HG02884 (cell line): Measurements from ENCODE around the gene BCL7C.
"Not testable (repeated sequence)": the region's sequence is repeated elsewhere in the genome, so short reads cannot be mapped to it uniquely, and the experiment has no call there.

Experiments used
- ATAC-seq: cut with Tn5 transposase; IDR thresholded peaks from one replicate; pipeline ENCODE4 v1.9.1; 2021; ENCODE audit warnings: mild to moderate bottlenecking, moderate library complexity; ENCODE audit not compliant: unreplicated experiment

The BCL7C gene

DNA sequence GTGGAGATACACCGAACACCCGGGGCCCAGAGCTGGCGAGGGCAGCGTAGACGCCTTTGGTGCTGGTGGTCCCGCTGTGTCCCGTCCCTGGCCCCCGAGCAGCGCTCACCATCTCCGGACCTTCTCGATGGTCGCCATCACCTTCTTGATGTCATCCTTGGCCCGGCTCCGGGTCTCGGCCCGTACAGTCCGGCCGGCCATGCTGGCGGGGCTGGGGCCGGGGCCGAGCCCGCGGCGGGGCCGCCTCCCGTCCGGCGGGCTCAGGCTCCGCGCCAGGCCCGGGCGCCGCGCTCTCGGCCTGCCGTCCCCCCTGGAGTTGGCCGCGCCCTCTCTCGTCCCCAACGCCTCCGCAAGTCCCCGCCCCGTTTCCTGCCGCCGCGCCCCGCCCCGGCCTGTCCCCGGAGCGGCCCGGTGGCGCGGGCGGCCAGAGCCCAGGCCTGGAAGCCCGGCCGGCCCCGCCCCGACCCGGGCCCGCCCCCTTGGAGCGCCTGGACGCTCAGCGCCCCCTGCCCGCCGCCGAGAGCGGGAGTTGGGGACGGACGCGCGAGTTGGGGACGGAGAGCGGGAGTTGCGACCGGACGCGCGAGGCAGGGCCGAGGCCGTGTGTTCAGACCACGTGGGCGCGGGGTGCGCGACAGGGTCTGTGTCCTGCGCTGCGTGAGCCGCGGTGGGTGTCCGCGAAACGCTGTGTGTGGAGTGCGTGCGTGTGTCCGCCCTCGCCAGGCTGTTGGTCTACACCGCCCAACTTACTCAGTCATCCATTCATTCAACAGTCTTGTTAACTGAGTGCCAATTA is at the start of gene BCL7C:
Gene BCL7C, minus strand, starts transcription at position 334 of the 796 bp plus-strand sequence. Its CDS starts 133 bp downstream, at position 201.
- ATAC-seq, result peak; percentile 74

- ATAC-seq, result no peak
These were observed 48.5 kb upstream of the BCL7C start for GRCh38 chr16:30942426-30942806.

DNA sequence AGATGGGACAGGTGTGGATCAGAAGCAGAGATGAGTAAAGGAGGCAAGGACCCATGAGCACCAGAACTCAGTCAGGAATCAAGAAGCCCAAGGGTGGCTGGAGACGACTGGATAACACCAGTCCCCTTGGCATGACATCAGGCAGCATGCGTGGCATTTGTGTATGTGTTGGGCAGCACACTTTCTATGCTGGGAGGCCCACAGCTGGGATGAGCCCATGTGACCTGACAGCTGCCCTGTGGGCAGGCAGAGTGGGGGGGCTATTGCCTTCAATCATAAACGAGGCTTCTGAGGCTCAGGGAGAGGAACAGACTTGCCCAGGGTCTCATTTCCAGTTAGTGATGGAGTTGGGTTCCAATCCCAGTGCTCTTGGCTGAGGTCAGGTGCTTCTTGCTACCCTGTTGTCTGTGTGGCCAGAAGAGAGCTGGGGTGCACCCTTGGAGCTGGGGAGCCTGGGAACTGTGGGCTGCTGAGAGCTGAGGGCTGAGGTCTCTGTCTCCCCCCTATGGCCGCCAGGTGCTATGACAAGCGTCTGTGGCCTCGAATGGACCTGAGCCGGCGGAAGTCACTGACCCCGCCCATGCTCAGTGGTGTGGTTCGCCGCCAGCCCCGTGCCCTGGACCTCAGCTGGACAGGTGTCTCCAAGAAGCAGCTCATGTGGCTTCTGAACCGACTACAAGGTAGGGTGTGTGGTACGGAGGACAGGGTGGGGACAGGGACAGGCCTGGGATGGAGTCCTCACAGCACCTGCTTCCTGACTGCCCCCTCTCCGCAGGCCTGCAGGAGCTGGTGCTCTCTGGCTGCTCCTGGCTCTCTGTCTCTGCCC is 47.9 kb upstream of the BCL7C start:
- peak; percentile 94 for ATAC-seq

DNA sequence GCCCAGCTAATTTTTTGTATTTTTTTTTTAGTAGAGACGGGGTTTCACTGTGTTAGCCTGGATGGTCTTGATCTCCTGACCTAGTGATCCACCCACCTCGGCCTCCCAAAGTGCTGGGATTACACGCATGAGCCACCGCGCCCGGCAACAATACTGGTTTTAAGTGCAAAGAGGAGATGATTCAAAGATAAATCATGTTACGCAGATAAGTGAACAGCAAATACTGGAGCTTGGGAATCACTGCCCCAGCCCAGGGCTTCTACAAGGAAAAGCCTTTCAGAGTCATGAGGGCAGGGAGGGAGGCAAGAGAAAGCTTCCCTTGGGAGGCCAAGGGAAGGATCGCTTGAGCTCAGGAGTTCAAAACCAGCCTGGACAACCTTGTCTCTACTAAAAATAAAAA is 45.7 kb upstream of the BCL7C start:
- ATAC-seq, result not testable (repeated sequence)

DNA sequence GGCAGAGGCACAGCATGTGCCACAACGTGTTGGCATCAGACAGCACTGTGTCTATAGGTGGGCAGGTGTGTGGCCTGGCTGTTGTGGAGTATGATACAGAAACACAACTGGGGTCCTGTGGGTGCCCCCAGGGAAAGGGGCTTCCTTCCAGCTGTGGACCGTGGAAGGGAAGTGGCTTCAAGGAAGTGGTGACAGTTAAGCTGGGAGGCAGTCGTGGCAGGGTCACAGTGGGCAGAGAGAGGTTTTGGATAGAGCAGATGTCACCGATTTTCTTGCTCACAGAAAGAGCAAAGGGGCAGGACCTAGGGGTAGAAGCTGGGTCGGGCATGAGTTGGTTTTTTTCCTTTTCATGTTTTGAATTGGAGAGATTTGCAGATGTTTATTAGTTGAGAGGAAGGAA is 43.8 kb upstream of the BCL7C start:
- no peak for ATAC-seq

DNA sequence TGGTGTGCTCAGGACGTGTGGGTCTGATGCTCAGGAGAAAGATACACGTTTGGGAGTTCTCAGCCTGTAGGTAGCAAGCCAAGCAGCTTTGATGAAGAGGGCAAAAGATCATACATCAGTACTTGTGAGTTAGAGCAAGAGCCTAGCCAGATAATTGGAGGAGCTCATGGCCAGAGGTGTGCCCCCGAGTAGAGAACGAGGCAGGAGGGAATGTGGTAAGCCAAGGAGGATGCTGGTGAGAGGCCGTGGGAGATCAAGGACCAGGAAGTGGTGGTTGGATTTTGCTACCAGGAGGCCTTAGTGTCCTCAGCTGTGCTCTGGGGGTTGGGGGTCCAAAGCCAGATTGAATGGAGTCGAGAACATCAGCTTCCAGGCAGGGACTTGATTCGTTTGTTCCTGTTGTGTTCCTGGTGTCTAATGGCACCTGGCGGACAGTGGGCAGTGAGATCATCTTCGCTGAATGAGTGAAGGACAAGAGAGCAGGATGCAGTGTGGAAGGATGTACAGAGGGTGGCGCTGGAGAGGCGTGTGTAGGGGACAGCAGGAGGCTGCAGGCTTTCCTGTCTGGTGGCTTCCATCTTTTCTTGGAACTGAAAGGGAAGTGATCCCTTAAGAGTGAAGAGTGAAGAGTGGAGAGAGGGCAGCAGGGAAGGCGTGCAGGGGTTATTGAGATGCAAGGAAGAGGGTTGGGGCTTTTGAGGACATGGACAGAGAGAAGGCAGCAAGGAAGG is 41.1 kb upstream of the BCL7C start:
- ATAC-seq, result no peak

DNA sequence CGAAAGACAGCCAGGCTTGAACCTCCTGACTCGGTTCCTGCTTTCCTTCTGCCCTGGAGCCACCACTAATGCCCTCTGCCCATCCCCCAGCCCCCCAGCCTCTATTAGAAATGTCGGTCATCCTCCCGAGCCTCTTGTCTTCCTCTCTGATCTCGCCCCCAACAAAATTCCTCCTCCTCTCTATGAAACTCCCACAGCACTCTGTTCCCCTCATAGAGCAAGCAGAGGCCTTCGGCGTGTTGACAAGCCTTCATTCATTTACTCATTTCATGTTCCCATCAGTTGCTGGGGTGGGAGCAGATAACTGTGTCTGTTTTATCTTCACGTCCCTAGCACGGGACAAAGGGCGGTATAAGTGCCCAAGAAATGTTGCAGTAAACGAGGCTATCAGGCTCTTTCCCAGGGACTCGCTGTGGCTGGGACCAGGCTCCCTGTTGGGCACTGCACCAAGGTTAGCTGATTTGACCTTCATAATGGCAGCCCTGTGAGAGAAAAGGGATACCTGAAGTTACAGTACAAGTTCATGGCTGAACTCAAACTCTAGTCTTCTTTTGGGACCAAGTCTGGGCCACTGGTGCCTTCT is 37.3 kb upstream of the BCL7C start:
- ATAC-seq, result no peak

- no peak for ATAC-seq
These were observed 36.3 kb upstream of the BCL7C start for GRCh38 chr16:30930160-30930571.

- no peak for ATAC-seq
These were observed 35.3 kb upstream of the BCL7C start for GRCh38 chr16:30929167-30929566.

DNA sequence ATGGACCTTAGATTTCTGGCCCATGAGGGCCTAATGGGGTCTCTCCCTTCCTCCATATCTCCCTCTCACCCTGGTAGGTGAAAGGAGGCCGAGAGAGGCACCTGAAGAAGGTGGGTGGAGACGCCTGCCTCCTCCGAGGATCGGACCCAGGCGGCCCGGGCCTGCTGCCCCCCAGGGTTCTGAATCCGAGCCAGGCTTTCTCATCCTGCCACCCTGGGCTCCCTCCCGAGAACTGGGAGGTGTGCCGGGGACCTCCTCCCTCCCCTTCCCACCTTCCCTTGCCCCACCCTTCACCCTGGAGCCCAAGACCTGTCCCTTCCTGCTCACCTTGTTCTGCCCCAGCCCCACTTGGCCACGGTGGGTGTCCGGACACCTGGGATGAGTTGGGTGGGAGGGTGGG is 34.5 kb upstream of the BCL7C start:
- ATAC-seq, result no peak

DNA sequence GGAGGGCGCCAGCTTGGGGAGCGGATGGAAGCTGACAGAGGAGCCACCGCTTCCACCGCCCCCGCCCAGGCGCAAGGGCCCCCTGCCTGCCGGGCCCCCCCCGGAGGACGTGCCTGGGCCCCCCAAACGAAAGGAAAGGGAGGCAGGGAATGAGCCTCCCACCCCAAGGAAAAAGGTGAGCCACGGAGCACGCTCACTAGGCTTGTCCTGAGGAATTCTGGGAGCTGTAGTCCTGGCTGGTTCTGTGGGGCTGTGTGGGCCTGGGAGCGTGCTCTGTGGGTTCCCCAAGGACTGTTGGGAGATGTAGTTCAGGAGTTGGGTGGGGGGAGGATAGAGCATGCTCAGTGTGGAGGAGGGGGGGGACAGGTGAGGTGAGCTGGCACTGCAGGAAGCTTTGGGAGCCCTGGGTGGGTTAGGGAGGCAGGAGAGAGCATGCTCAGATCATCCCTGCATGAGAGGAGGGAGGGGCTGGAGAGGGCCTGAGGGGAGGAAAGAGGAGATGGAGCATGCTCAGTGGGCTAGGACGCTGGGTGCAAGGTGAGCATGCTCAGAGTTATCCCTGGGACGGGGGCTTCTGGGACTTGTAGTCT is 34.0 kb upstream of the BCL7C start:
- no peak for ATAC-seq

- no peak for ATAC-seq
These were observed 33.3 kb upstream of the BCL7C start for GRCh38 chr16:30926937-30927788.

DNA sequence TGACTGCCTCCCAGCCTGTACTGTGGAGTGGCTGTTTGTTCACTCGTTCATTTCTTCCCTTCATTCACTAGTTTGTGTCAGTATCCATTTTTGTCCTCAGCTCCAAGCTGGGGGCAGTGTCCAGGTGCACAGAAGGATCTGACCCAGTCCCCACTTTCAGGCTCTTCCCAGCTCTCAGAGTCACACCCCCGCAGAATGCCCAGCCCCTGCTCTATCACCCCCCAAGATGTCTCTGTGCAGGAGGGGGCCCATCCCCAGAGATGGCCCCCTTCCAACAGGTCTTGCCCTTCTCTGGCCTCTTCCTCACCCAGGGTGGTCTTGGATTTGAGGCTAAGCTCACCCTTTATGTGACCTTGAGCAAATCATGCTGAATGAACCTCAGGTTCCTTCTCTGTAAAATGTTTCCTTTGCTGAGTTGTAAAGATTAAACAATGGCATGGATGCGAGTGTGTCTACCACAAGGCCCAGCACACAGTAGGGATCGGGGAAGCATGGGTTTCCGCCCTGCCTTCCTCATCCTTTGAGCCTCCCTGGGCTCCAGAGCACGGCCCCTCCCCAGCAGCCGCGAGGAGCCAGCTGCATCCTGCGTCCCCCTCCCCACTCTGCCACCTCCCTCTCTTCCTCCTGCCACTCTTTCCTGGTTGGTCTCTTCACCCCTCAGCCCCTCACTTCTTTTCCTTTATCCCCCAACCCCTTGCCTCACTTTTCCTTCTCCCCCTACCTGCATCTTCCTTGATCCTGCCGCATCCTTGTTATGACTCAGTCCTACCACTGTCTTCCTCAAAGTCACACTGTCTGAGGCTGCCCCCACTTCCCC is 32.3 kb upstream of the BCL7C start:
- ATAC-seq, result no peak

DNA sequence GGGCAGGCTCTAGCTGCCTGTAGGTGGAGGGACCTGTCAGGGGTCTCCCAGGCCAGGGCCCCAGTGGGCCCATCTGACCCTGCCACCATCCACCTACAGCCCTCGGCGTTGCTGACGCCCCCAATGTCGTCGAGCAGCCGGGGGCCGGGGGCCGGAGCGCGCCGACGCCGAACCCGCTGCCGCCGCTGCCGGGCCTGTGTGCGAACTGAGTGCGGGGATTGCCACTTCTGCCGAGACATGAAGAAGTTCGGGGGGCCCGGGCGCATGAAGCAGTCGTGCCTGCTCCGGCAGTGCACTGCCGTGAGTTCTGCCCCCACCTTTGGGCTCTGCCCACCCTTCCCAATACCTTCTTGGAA is 31.7 kb upstream of the BCL7C start:
- ATAC-seq, result no peak

- no peak for ATAC-seq
These were observed 31.2 kb upstream of the BCL7C start for GRCh38 chr16:30924913-30925631.

- ATAC-seq, result no peak
These were observed 30.4 kb upstream of the BCL7C start for GRCh38 chr16:30924076-30924912.

DNA sequence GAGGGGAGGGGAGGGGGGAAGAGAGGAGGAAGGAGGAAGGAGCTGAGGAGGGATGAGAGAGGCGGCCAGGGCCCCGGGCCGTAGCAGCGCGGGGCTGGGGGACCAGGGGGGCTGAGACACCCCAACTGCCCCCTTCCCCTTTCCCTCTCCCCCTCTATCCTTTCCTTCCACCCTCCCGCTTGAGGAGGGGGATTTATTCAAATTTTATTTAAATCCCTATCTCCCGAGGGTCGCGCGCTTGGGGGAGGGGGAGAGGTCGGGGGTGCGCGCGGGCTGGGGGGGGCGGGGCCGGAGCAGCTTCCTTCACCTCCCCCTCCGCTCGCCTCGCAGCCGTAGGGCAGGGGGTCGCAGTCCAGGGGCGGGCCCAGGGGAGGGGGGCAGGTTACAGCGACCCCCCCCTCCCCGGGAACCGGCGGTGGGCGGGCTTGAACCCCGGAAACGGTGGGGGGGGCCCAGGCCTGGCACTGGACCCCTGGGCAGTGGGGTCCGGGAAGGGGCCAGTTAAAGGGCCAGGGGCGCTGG is 29.7 kb upstream of the BCL7C start, which contains the start of gene FBXL19:
Gene FBXL19, plus strand, starts transcription at position 19 of the 522 bp plus-strand sequence. CDS start 2,183 bp downstream, outside the sequence.
- no peak for ATAC-seq
